IMR-90 (cell line): ENCODE data around the gene EHMT1.

ENCODE experiments used
- BHLHE40 ChIP-seq: fragments of 150-350 bp; IDR thresholded peaks from 2 replicates; pipeline ENCODE4 v1.6.1; 2016; ENCODE audit warnings: mild to moderate bottlenecking, low read depth, low read length
- CEBPB ChIP-seq: IDR thresholded peaks from 2 replicates; pipeline ENCODE4 v1.6.1; 2012; ENCODE audit warnings: low read depth, low read length, improper control_type of control experiment
- CHD1 ChIP-seq: IDR thresholded peaks from 2 replicates; pipeline ENCODE4 v1.6.1; 2012; ENCODE audit warnings: low read depth, low read length, improper control_type of control experiment
- CTCF ChIP-seq: conservative IDR thresholded peaks from 2 replicates; pipeline ENCODE4 v1.5.1; 2012; ENCODE audit warnings: mild to moderate bottlenecking, low read depth, low read length, improper control_type of control experiment
- FOS ChIP-seq: fragments of 150-350 bp; IDR thresholded peaks from 2 replicates; pipeline ENCODE4 v1.6.1; 2016; ENCODE audit warnings: low read depth, low read length
- MXI1 ChIP-seq: IDR thresholded peaks from 2 replicates; pipeline ENCODE4 v1.6.1; 2012; ENCODE audit warnings: low read depth, mild to moderate bottlenecking, low read length, moderate library complexity, borderline replicate concordance
- USF2 ChIP-seq: fragments of 150-350 bp; IDR thresholded peaks from 2 replicates; pipeline ENCODE4 v1.6.1; 2017; ENCODE audit warnings: mild to moderate bottlenecking, antibody characterized with exemption, low read length, low read depth

- TF ChIP-seq USF2: no peak
- TF ChIP-seq CHD1: no peak
- no peak for TF ChIP-seq BHLHE40
- TF ChIP-seq MXI1: no peak
- TF ChIP-seq CTCF: no peak
- no peak for TF ChIP-seq CEBPB
- no peak for TF ChIP-seq FOS
These were observed 131.8 kb downstream of the EHMT1 start for GRCh38 chr9:137750566-137750965.
